Osteocyte (in vitro differentiated cells): Measurements from ENCODE around the gene TYW1. TPM values are rescaled to one million over a fixed set of nuclear protein-coding genes. Genes with fewer than 3 reads are reported as not detected.
"Not testable (repeated sequence)": the region's sequence is repeated elsewhere in the genome, so short reads cannot be mapped to it uniquely, and the experiment has no call there.

Experiments
- DNase-seq: peaks from one replicate; pipeline ENCODE4 v3.0.0; 2021; ENCODE audit warnings: mixed read lengths; ENCODE audit not compliant: unreplicated experiment; ENCODE audit errors: extremely low spot score
- H3K27ac Mint-ChIP-seq: one replicate; pipeline ENCODE4 v1.8.0; 2021; ENCODE audit warnings: mild to moderate bottlenecking, mixed read lengths; ENCODE audit not compliant: unreplicated experiment
- H3K27me3 Mint-ChIP-seq: one replicate; pipeline ENCODE4 v1.8.0; 2021; ENCODE audit warnings: mixed read lengths; ENCODE audit not compliant: unreplicated experiment
- H3K36me3 Mint-ChIP-seq: one replicate; pipeline ENCODE4 v1.8.0; 2021; ENCODE audit warnings: mixed read lengths; ENCODE audit not compliant: unreplicated experiment
- H3K4me1 Mint-ChIP-seq: one replicate; pipeline ENCODE4 v1.8.0; 2021; ENCODE audit warnings: mixed read lengths; ENCODE audit not compliant: unreplicated experiment
- H3K4me3 Mint-ChIP-seq: one replicate; pipeline ENCODE4 v1.8.0; 2021; ENCODE audit warnings: mild to moderate bottlenecking, moderate library complexity, mixed read lengths; ENCODE audit not compliant: unreplicated experiment
- H3K9me3 Mint-ChIP-seq: one replicate; pipeline ENCODE4 v1.8.0; 2021; ENCODE audit warnings: mixed read lengths; ENCODE audit not compliant: unreplicated experiment
- total RNA-seq: library from RNA; stranded (reverse); gene quantifications from 2 replicates; pipeline ENCODE4 v1.2.1, GENCODE V29; 2021
- TF ChIP-seq, protein P1 (sequence below): fragments of 200-600 bp; sonication (generic); IDR thresholded peaks from 2 replicates; pipeline ENCODE4 v1.5.0; 2021; ENCODE audit warnings: antibody characterized with exemption, mild to moderate bottlenecking, moderate library complexity

Gene TYW1
- total RNA-seq, 1 donor from 2014 or later = 17.2 TPM

DNA sequence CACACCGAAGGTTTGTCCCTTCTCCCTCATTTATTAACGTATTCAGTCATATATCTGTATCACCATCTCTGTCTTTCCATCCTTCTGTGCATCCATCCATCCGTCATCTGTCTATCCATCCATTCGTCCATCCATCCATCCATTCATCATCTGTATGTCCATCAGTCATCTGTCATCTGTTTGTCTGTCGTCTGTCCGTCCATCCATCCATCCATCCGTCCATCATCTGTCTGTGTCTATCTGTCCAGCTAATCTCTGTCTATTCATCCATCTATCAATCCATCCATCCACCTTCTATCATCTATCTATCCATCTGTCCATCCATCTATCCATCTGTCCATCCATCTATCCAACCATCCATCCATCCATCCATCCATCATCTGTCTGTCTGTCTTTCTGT lies 213.9 kb downstream of the TYW1 start:
- Mint-ChIP-seq H3K36me3 (peaks cover 14% of the 10 kb centered on the region), H3K4me1 (no peaks in the 10 kb centered on the region), H3K27me3 (no peaks in the 10 kb centered on the region), H3K27ac (no peak overlapping the region), H3K9me3 (peaks cover 5% of the 10 kb centered on the region), H3K4me3 (no peak overlapping the region)
- TF ChIP-seq, protein P1, sequence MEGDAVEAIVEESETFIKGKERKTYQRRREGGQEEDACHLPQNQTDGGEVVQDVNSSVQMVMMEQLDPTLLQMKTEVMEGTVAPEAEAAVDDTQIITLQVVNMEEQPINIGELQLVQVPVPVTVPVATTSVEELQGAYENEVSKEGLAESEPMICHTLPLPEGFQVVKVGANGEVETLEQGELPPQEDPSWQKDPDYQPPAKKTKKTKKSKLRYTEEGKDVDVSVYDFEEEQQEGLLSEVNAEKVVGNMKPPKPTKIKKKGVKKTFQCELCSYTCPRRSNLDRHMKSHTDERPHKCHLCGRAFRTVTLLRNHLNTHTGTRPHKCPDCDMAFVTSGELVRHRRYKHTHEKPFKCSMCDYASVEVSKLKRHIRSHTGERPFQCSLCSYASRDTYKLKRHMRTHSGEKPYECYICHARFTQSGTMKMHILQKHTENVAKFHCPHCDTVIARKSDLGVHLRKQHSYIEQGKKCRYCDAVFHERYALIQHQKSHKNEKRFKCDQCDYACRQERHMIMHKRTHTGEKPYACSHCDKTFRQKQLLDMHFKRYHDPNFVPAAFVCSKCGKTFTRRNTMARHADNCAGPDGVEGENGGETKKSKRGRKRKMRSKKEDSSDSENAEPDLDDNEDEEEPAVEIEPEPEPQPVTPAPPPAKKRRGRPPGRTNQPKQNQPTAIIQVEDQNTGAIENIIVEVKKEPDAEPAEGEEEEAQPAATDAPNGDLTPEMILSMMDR = no peak
- no peak for DNase-seq

DNA sequence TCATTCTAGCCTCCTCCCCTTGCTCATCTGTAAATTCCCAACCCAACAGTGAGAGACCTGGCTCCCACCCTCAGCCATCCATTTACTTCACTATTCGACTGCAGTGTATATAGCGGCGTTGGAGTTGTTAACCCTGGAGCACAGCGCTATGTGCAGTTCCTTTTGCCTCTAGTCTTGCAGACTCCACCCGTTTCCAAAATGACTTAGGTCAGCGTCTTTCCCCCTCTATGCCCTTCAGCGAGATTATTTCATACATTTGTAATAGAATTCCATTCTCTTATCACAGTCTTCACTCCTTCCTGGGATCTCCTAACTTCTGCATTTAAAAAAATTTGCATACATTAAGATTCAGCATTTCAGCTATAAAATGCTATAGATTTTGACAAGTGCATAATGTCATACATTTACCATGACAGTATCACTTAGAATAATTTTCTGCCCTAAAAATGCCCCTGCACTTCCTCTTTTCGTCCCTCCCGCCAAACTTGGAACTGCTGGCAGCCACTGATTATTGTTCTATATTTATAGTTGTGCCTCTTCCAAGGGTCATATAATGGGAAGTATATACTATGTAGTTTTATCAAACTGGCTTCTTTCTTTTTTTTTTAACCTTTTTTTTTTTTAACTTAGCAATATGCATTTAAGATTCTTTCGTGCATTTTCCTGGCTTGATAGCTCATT lies 215.2 kb downstream of the TYW1 start:
- peaks cover 10% of the 10 kb centered on the region for H3K9me3 Mint-ChIP-seq

DNA sequence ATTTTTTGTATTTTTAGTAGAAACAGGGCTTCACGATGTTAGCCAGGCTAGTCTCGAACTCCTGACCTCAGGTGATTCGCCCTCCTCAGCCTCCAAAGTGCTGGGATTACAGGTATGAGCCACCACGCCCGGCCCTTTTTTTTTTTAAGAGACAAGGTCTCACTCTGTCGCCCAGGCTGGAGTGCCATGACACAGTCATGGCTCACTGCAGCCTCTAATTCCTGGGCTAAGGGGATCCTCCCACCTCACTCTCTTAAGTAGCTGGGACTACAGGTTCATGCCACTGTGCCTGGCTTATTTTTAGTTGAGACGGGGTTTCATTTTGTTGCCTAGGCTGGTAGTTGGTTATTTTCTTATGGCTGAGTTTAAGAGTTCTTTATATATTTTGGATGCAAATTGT lies 216.4 kb downstream of the TYW1 start:
- H3K27ac Mint-ChIP-seq, DNase-seq, H3K4me3 Mint-ChIP-seq, H3K27me3 Mint-ChIP-seq, H3K4me1 Mint-ChIP-seq: not testable (repeated sequence)
- peaks cover 16% of the 10 kb centered on the region for H3K9me3 Mint-ChIP-seq
- peaks cover 15% of the 10 kb centered on the region for H3K36me3 Mint-ChIP-seq

More for the DNA sequence above, 215.2 kb downstream of the TYW1 start:
- DNase-seq, H3K4me1 Mint-ChIP-seq, H3K27ac Mint-ChIP-seq, H3K27me3 Mint-ChIP-seq, H3K4me3 Mint-ChIP-seq: not testable (repeated sequence)
- peaks cover 20% of the 10 kb centered on the region for H3K36me3 Mint-ChIP-seq

DNA sequence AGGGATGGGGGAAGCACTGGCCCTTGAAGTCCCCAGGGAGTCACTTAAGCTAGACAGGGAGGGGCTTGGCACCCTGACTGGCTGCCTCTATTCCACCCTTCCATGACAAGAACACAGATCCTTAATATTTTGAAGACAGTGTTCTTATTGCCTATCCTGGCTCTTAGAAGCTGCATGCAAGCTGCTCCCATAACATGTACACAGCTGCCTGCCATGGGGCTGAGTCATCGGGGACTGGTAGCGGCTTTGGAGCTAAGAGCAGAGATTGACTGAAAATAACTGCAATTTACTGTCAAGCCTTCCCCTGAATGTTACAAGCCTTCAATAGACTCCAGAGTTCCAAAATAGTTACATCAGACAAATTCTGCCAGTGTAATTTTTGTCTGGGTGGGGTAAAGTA lies 226.9 kb downstream of the TYW1 start:
- H3K4me1 Mint-ChIP-seq = peaks cover 15% of the 10 kb centered on the region
- not testable (repeated sequence) for H3K27me3 Mint-ChIP-seq, H3K4me3 Mint-ChIP-seq, DNase-seq, H3K9me3 Mint-ChIP-seq
- H3K36me3 Mint-ChIP-seq = peaks cover 10% of the 10 kb centered on the region
- H3K27ac Mint-ChIP-seq = peak overlapping the region; percentile 39

DNA sequence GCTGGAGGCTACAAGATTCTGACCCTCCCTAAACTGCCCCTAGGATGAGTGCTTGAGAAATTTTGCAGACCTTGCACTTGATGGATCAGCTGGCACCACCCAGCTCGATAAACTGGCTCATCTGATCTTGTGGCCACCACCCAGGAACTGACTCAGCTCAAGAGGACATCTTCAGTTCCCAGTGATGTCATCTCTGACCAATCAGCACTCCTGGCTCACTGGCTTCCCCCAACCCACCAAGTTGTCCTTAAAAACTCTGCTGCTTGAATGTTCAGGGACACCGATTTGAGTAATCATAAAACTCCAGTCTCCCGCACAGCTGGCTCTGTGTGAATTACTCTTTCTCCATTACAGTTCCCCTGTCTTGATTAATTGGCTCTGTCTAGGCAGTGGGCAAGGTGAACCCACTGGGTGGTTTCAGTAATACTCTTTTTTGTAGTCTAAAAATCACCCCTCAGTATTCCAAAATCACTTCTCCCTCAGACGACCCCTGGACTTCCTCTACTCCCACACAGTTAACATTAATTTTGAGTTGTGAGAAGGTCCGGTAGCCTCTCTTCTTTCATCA lies 229.8 kb downstream of the TYW1 start:
- H3K9me3 Mint-ChIP-seq, H3K4me3 Mint-ChIP-seq, DNase-seq, H3K27me3 Mint-ChIP-seq: not testable (repeated sequence)
- peaks cover 10% of the 10 kb centered on the region for H3K36me3 Mint-ChIP-seq
- H3K27ac Mint-ChIP-seq = peak overlapping the region; percentile 44
- H3K4me1 Mint-ChIP-seq = peaks cover 15% of the 10 kb centered on the region

DNA sequence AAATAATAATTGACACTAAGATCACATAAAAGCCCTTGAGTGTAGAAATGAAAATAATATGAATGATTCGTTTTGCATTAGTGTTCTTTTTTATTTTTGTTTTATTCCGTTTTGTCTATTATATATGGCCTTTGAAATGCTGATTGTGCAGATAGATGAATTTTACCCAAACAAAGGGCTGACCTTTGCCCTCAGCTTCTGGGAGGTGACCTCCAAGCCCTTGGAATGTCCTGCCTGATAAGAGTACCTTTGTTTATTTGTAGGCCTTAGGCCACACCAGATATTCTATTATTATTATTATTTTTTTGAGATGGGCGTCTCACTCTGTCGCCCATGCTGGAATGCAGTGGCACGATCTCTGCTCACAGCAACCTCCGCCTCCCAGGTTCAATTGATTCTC lies 230.3 kb downstream of the TYW1 start:
- Mint-ChIP-seq H3K36me3 (peaks cover 10% of the 10 kb centered on the region), H3K4me1 (peaks cover 15% of the 10 kb centered on the region), H3K27ac (peak overlapping the region; percentile 44)
- H3K4me3 Mint-ChIP-seq, H3K9me3 Mint-ChIP-seq, DNase-seq, H3K27me3 Mint-ChIP-seq: not testable (repeated sequence)

DNA sequence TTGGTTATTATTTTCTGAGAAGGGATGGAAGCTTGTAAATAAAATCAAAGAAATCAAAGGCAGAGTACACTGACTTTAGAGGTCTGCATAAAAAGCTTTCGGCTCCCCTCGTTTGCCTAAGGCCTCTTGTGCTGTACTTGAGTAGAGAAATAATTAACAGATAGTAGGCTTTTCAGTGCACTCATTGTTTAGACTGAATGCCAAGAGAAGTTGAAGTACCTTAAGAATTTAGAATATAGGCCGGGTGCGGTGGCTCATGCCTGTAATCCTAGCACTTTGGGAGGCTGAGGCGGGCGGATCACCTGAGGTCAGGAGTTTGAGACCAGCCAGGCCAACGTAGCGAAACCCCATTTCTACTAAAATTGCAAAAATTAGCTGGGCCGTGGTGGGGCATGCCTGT lies 232.4 kb downstream of the TYW1 start:
- H3K36me3 Mint-ChIP-seq, DNase-seq, H3K4me3 Mint-ChIP-seq, H3K4me1 Mint-ChIP-seq, H3K27me3 Mint-ChIP-seq, H3K9me3 Mint-ChIP-seq: not testable (repeated sequence)
- peak overlapping the region; percentile 11 for H3K27ac Mint-ChIP-seq

DNA sequence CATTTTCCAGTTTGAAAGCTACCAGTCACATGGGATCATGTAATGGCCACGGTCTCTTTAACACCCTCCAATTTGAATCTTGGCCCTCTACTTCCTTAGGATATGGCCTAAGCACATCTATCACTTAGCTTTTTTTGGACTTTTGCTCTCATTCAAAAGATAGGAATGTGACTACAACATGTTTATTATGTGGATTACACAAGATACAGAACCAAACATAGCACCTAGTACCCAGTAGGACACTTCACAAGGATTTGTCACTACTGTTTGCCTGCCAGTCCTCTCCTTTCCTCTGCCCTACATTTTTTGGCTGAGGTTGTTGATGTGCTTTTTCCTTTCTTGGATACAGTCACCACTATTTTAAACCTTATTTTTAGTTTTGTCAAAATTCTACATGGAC lies 233.4 kb downstream of the TYW1 start:
- not testable (repeated sequence) for DNase-seq, H3K27me3 Mint-ChIP-seq, H3K27ac Mint-ChIP-seq

DNA sequence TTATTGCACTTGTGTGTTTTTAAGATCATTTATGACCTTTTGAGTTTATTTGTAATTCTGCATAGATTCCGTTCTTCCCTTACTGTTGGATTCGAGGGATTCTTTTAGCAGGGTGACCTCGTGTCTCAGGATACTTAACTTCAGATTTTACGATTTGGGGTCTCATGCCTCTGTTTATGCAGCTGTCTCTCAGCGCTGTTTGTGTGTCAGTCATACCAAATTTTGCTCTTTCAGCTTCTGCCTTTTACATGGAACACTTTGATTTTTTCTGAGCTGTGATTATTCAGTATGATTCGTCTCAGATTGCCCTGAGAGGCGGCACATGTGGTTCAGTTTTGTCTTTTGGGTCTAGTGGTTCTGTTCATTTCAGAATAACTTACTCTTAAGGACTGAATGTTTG lies 236.9 kb downstream of the TYW1 start:
- not testable (repeated sequence) for H3K4me3 Mint-ChIP-seq, H3K4me1 Mint-ChIP-seq, H3K27me3 Mint-ChIP-seq, H3K9me3 Mint-ChIP-seq, H3K36me3 Mint-ChIP-seq, DNase-seq, H3K27ac Mint-ChIP-seq

More for the DNA sequence above, 233.4 kb downstream of the TYW1 start:
- not testable (repeated sequence) for H3K36me3 Mint-ChIP-seq, H3K4me3 Mint-ChIP-seq, H3K9me3 Mint-ChIP-seq
- peaks cover 16% of the 10 kb centered on the region for H3K4me1 Mint-ChIP-seq

DNA sequence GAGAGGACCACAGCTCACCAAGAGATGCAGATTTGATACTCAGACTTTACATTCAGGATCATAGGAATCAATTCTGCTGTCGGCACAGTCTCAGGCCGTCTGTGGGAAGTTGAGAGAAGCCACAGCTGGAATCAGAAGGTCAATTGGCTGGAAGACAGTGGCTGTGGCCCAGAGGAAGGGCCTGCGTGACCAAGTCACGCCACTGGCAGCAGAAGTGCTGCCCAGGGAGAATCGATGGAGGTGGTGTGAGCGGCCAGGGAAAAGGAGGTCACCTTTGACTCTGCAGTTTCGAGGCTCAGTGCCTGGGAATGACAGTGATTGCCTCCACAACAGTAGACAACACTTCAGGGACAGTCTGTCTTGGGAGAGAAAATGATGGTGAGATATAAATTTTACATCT lies 239.6 kb downstream of the TYW1 start:
- not testable (repeated sequence) for H3K27me3 Mint-ChIP-seq, H3K9me3 Mint-ChIP-seq, DNase-seq, H3K4me3 Mint-ChIP-seq, H3K36me3 Mint-ChIP-seq, H3K4me1 Mint-ChIP-seq, H3K27ac Mint-ChIP-seq

DNA sequence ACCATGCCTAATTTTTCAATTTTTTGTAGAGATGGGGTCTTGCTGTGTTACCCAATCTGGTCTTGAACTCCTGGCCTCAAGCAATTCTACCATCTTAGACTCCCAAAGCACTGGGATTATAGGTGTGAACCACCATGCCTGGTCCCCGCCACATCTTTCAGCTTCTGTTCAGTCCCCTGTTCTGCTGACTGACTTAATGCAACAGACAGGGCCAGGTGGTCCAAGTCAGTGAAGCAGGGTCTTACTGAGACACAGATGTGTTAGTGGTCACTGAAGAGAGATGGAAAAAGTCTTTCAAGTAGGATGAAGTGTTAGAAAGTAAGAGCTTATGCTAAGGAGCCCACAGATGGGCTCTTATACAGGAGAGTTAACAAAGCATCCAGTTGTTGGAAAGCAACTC lies 246.2 kb downstream of the TYW1 start:
- not testable (repeated sequence) for H3K4me1 Mint-ChIP-seq, H3K27me3 Mint-ChIP-seq, H3K4me3 Mint-ChIP-seq, H3K27ac Mint-ChIP-seq, H3K36me3 Mint-ChIP-seq, H3K9me3 Mint-ChIP-seq
- DNase-seq = peak; percentile 32
